GM12878 (cell line): ENCODE data around the gene KLF9. TPM values are rescaled to one million over a fixed set of nuclear protein-coding genes. Genes with fewer than 3 reads are reported as not detected.

ENCODE experiments used
- ATAC-seq: fragments of 200-7000 bp; cut with Tn5 transposase; 3 replicates; pipeline ENCODE4 v1.9.1; 2020; ENCODE audit warnings: mild to moderate bottlenecking, moderate library complexity
- BruUV-seq: library from RNA; stranded (reverse); fragments of 400-500 nt; replicated peaks from 2 replicates; lab custom pipeline; 2021; lab: Mats Ljungman, UMichigan
- CTCF ChIA-PET: fragments of 300-600 bp; sonication (Branson Sonifier 250); formaldehyde crosslinking; extraction: SDS; loops from one replicate; lab custom pipeline; 2021; ENCODE audit warnings: inconsistent platforms; lab: Yijun Ruan, JAX
- POLR2A ChIA-PET: fragments of 350-600 bp; formaldehyde crosslinking; extraction: SDS; loops from one replicate; lab custom pipeline; 2021; ENCODE audit warnings: inconsistent platforms; lab: Charles Lee
- RAD21 ChIA-PET: fragments of 300-600 bp; sonication (Branson Sonifier 250); formaldehyde crosslinking; loops from one replicate; lab custom pipeline; 2023; ENCODE audit warnings: antibody characterized with exemption; ENCODE audit not compliant: unreplicated experiment; lab: Charles Lee
- SMC1A ChIA-PET: fragments of 300-600 bp; sonication (Branson Sonifier 250); formaldehyde crosslinking; loops from one replicate; lab custom pipeline; 2023; ENCODE audit not compliant: unreplicated experiment, uncharacterized antibody; lab: Charles Lee
- DNase-seq: peaks from one replicate; pipeline ENCODE4 v3.0.0-alpha.2; 2011; ENCODE audit warnings: low read depth, low spot score
- FAIRE-seq: peaks from 3 replicates; lab custom pipeline; 2011; peaks lifted over from hg19 to GRCh38; lab: Jason Lieb, UNC
- H2AFZ ChIP-seq: 2 replicates; pipeline ENCODE4 v1.6.0; 2011; ENCODE audit warnings: low read depth, low read length, control low read depth; ENCODE audit not compliant: control insufficient read depth
- H3K27ac ChIP-seq: 2 replicates; pipeline ENCODE4 v1.5.1; 2011; ENCODE audit warnings: control low read depth; ENCODE audit not compliant: control insufficient read depth, insufficient read depth
- H3K27me3 ChIP-seq, 2 experiments: replicated peaks in 1 of 2; 2 replicates each; pipeline versions ENCODE4 v1.6.0 to v1.6.1; 2011; ENCODE audit warnings: low read length in 1 of 2; ENCODE audit not compliant: control insufficient read depth in 2 of 2, insufficient read depth in 2 of 2
- H3K36me3 ChIP-seq, 2 experiments: 2 replicates each; pipeline ENCODE4 v1.5.1; 2011; ENCODE audit warnings: low read length in 1 of 2; ENCODE audit not compliant: control insufficient read depth in 2 of 2, insufficient read depth in 2 of 2
- H3K4me1 ChIP-seq: 2 replicates; pipeline ENCODE4 v1.6.1; 2011; ENCODE audit warnings: mild to moderate bottlenecking, low read length, moderate library complexity, mixed read lengths; ENCODE audit not compliant: control insufficient read depth, insufficient read depth
- H3K4me2 ChIP-seq: 2 replicates; pipeline ENCODE4 v1.6.0; 2011; ENCODE audit warnings: control low read depth; ENCODE audit not compliant: control insufficient read depth, insufficient read depth
- H3K4me3 ChIP-seq: fragments of 200-600 bp; sonication (generic); 2 replicates; pipeline ENCODE4 v1.5.1; 2016
- H3K79me2 ChIP-seq: 2 replicates; pipeline ENCODE4 v1.6.0; 2011; ENCODE audit warnings: low read length; ENCODE audit not compliant: control insufficient read depth, insufficient read depth
- H3K9ac ChIP-seq: 2 replicates; pipeline ENCODE4 v1.8.0; 2011; ENCODE audit warnings: low read length, control low read depth, mixed read lengths; ENCODE audit not compliant: control insufficient read depth, insufficient read depth
- H3K9me3 ChIP-seq: replicated peaks from 3 replicates; pipeline ENCODE4 v1.5.1; 2011; ENCODE audit warnings: mild to moderate bottlenecking, low read length; ENCODE audit not compliant: control insufficient read depth, insufficient read depth
- H4K20me1 ChIP-seq: 2 replicates; pipeline ENCODE4 v1.6.0; 2011; ENCODE audit not compliant: control insufficient read depth, insufficient read depth
- CREM ChIP-seq: IDR thresholded peaks from 2 replicates; pipeline ENCODE4 v1.6.1; 2014; ENCODE audit warnings: antibody characterized with exemption, low read depth
- EGR1 ChIP-seq, 2 experiments: IDR thresholded peaks; 1 replicate in 1 of 2; 2 replicates in 1 of 2; pipeline ENCODE4 v1.6.1; 2011 to 2012; ENCODE audit warnings: low read depth in 2 of 2, low read length in 2 of 2, borderline replicate concordance in 1 of 2, mild to moderate bottlenecking in 1 of 2, moderate library complexity in 1 of 2
- GATAD2B ChIP-seq: fragments of 450-650 bp; conservative IDR thresholded peaks from 2 replicates; pipeline ENCODE4 v1.6.1; 2017; ENCODE audit warnings: low read depth, mild to moderate bottlenecking, moderate library complexity
- TBL1XR1 ChIP-seq: IDR thresholded peaks from 2 replicates; pipeline ENCODE4 v1.6.1; 2012; ENCODE audit warnings: low read depth, low read length, improper control_type of control experiment
- WGBS: methylation state at CpG from one replicate; pipeline ENCODE4 v1.1.6; 2016; ENCODE audit warnings: low lambda C conversion rate; ENCODE audit not compliant: insufficient replicate concordance, insufficient coverage; ENCODE audit errors: missing lambda C conversion rate; 5-methylcytosine and 5-hydroxymethylcytosine counted together
- in situ Hi-C: fragments of 300-500 bp; cut with MboI; formaldehyde crosslinking; loops from 9 replicates; pipeline ENCODE4 v1.14.3; 2018; ENCODE audit warnings: mixed read lengths
- intact Hi-C: fragments of 100-400 bp; cut with micrococcal nuclease; formaldehyde crosslinking; loops from one replicate; pipeline ENCODE4 v1.14.2; 2022; ENCODE audit not compliant: unreplicated experiment
- polyA plus RNA-seq, 11 experiments: library from polyadenylated mRNA; depleted of rRNA in 4 of 11; unstranded in 6 of 11; stranded (reverse) in 5 of 11; fragments of >200 nt; fragmentation: Nextera tagmentation in 4 of 11; fragmentation: Illumina TruSeq in 1 of 11; extraction: Ambion mirVana in 4 of 11; extraction: Trizol in 1 of 11; gene quantifications; 1 replicate in 1 of 11; 2 replicates in 10 of 11; pipeline versions ENCODE4 v1.2.1 to v1.2.3, GENCODE V29; 2011 to 2016; ENCODE audit warnings: inconsistent platforms in 2 of 11, missing spikeins in 2 of 11, low read depth in 1 of 11
- total RNA-seq, 4 experiments: library from RNA; depleted of rRNA in 3 of 4; stranded (reverse); fragments of >200 nt in 3 of 4; fragmentation: Illumina TruSeq in 1 of 4; extraction: Trizol in 1 of 4; gene quantifications; 2 replicates each; pipeline versions ENCODE4 v1.2.1 to v1.2.3, GENCODE V29; 2013 to 2021
- TF ChIP-seq, protein P1 (sequence below): fragments of 450-650 bp; IDR thresholded peaks from 2 replicates; pipeline ENCODE4 v1.6.1; 2017; ENCODE audit warnings: mild to moderate bottlenecking, moderate library complexity
- TF ChIP-seq, protein P2 (sequence below): fragments of 450-650 bp; IDR thresholded peaks from 2 replicates; pipeline ENCODE4 v1.6.1; 2018; ENCODE audit warnings: borderline replicate concordance, mild to moderate bottlenecking; ENCODE audit not compliant: partially characterized antibody
- TF ChIP-seq, protein P3 (sequence below): fragments of 450-650 bp; IDR thresholded peaks from 2 replicates; pipeline ENCODE4 v1.6.1; 2017; ENCODE audit warnings: borderline replicate concordance
- TF ChIP-seq, protein P4 (sequence below): IDR thresholded peaks from 2 replicates; pipeline ENCODE4 v1.6.1; 2012; ENCODE audit warnings: low read length, inconsistent platforms

Gene KLF9
- total and polyA plus RNA-seq, 10 of the 15 experiments (the other 5 are each of a cell fraction or from before 2014, with no cell fraction given): 0.09 to 0.96 (median 0.83) TPM

DNA sequence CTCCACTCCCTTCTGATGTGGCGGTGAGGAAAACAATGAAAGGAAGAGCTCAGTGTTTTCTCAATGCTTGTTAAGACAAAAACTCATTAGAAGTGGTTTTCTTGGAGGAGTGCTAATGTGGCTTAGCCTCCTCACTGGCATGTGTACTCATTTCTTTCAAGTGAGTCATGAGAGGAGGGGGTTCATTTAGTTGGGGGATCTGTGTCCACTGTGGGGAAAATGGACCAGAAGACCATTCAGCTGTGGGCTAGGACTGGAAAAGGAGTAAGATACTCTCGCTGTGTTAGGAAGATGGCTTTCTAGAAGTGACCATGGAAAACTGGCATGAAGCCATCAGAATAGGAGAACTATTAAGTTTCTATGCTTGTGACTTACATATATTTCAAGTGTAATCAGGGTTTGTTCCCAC, 23.5 kb downstream of the KLF9 start:
- Histone ChIP-seq H3K9ac (no peak overlapping the region), H3K4me3 (no peak overlapping the region), H3K9me3 (no peaks in the 10 kb centered on the region), H3K4me2 (no peak overlapping the region), H3K4me1 (no peaks in the 10 kb centered on the region), H2AFZ (no peak overlapping the region), H3K27me3 (no peaks in the 10 kb centered on the region), H3K79me2 (no peaks in the 10 kb centered on the region), H3K36me3 (no peaks in the 10 kb centered on the region), H4K20me1 (no peaks in the 10 kb centered on the region), H3K27ac (no peak overlapping the region)
- in situ Hi-C loops (no loop called here), intact Hi-C loops (no loop called here)
- no peak for ATAC-seq
- FAIRE-seq: no peak
- TF ChIP-seq, protein P1, sequence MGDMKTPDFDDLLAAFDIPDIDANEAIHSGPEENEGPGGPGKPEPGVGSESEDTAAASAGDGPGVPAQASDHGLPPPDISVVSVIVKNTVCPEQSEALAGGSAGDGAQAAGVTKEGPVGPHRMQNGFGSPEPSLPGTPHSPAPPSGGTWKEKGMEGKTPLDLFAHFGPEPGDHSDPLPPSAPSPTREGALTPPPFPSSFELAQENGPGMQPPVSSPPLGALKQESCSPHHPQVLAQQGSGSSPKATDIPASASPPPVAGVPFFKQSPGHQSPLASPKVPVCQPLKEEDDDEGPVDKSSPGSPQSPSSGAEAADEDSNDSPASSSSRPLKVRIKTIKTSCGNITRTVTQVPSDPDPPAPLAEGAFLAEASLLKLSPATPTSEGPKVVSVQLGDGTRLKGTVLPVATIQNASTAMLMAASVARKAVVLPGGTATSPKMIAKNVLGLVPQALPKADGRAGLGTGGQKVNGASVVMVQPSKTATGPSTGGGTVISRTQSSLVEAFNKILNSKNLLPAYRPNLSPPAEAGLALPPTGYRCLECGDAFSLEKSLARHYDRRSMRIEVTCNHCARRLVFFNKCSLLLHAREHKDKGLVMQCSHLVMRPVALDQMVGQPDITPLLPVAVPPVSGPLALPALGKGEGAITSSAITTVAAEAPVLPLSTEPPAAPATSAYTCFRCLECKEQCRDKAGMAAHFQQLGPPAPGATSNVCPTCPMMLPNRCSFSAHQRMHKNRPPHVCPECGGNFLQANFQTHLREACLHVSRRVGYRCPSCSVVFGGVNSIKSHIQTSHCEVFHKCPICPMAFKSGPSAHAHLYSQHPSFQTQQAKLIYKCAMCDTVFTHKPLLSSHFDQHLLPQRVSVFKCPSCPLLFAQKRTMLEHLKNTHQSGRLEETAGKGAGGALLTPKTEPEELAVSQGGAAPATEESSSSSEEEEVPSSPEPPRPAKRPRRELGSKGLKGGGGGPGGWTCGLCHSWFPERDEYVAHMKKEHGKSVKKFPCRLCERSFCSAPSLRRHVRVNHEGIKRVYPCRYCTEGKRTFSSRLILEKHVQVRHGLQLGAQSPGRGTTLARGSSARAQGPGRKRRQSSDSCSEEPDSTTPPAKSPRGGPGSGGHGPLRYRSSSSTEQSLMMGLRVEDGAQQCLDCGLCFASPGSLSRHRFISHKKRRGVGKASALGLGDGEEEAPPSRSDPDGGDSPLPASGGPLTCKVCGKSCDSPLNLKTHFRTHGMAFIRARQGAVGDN: no peak
- TF ChIP-seq, protein P2, sequence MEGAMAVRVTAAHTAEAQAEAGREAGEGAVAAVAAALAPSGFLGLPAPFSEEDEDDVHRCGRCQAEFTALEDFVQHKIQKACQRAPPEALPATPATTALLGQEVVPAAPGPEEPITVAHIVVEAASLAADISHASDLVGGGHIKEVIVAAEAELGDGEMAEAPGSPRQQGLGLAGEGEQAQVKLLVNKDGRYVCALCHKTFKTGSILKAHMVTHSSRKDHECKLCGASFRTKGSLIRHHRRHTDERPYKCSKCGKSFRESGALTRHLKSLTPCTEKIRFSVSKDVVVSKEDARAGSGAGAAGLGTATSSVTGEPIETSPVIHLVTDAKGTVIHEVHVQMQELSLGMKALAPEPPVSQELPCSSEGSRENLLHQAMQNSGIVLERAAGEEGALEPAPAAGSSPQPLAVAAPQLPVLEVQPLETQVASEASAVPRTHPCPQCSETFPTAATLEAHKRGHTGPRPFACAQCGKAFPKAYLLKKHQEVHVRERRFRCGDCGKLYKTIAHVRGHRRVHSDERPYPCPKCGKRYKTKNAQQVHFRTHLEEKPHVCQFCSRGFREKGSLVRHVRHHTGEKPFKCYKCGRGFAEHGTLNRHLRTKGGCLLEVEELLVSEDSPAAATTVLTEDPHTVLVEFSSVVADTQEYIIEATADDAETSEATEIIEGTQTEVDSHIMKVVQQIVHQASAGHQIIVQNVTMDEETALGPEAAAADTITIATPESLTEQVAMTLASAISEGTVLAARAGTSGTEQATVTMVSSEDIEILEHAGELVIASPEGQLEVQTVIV: no peak
- TF ChIP-seq, protein P3, sequence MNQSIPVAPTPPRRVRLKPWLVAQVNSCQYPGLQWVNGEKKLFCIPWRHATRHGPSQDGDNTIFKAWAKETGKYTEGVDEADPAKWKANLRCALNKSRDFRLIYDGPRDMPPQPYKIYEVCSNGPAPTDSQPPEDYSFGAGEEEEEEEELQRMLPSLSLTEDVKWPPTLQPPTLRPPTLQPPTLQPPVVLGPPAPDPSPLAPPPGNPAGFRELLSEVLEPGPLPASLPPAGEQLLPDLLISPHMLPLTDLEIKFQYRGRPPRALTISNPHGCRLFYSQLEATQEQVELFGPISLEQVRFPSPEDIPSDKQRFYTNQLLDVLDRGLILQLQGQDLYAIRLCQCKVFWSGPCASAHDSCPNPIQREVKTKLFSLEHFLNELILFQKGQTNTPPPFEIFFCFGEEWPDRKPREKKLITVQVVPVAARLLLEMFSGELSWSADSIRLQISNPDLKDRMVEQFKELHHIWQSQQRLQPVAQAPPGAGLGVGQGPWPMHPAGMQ: no peak
- TF ChIP-seq TBL1XR1 (no peak), EGR1 (IDR thresholded peaks at IDR 0.05; ENCODE audit: borderline replicate concordance in 1 of 2, low read depth in 2 of 2, low read length in 2 of 2) (no peak), GATAD2B (no peak), CREM (no peak)
- TF ChIP-seq, protein P4, sequence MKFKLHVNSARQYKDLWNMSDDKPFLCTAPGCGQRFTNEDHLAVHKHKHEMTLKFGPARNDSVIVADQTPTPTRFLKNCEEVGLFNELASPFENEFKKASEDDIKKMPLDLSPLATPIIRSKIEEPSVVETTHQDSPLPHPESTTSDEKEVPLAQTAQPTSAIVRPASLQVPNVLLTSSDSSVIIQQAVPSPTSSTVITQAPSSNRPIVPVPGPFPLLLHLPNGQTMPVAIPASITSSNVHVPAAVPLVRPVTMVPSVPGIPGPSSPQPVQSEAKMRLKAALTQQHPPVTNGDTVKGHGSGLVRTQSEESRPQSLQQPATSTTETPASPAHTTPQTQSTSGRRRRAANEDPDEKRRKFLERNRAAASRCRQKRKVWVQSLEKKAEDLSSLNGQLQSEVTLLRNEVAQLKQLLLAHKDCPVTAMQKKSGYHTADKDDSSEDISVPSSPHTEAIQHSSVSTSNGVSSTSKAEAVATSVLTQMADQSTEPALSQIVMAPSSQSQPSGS: no peak
- BruUV-seq: no TSS peak
- ChIA-PET SMC1A (interaction anchor here (0.8 to 1.5 kb wide), 6 partner anchors 13 to 212 kb away, joined by 3 to 6 read pairs (median 4); partner anchors contain the start of gene KLF9), POLR2A (interaction anchor here (0.6 kb wide), 2 partner anchors 16 to 21 kb away, joined by 4 to 6 read pairs; no protein-coding TSS in a partner anchor), CTCF (interaction anchor here (0.6 to 2.0 kb wide), 8 partner anchors 13 to 211 kb away, joined by 3 to 6 read pairs (median 4); no protein-coding TSS in a partner anchor), RAD21 (interaction anchor here (1.1 to 1.2 kb wide), 2 partner anchors 30 to 208 kb away, joined by 3 read pairs; no protein-coding TSS in a partner anchor)
- no peak for DNase-seq
- 42% methylated on average over 2 of the region's 2 CpGs for WGBS
